HCT116 (cell line): ENCODE measurements around the gene ZNF800. TPM values are rescaled to one million over a fixed set of nuclear protein-coding genes. Genes with fewer than 3 reads are reported as not detected.

Experiments used
- ATAC-seq: fragments of 200-7000 bp; cut with Tn5 transposase; 2 replicates; pipeline ENCODE4 v1.9.1; 2020; ENCODE audit warnings: mild to moderate bottlenecking, moderate library complexity
- BruUV-seq: library from RNA; stranded (reverse); fragments of 400-500 nt; replicated peaks from 2 replicates; lab custom pipeline; 2021; lab: Mats Ljungman, UMichigan
- CTCF ChIA-PET: fragments of 300-600 bp; sonication (Branson Sonifier 250); formaldehyde crosslinking; loops from one replicate; lab custom pipeline; 2021; ENCODE audit warnings: antibody characterized with exemption; lab: Charles Lee
- POLR2A ChIA-PET: fragments of 300-600, 350-600 bp; sonication (Branson Sonifier 250); formaldehyde crosslinking; loops from one replicate; lab custom pipeline; 2021; ENCODE audit warnings: antibody characterized with exemption; lab: Charles Lee
- RAD21 ChIA-PET, 2 experiments: fragments of 300-600 bp; sonication (Branson Sonifier 250); formaldehyde crosslinking; loops; one replicate each; lab custom pipeline; 2023; ENCODE audit warnings: low total read pairs in 2 of 2; ENCODE audit not compliant: uncharacterized antibody in 2 of 2, unreplicated experiment in 2 of 2, low non-redundant PET in 1 of 2; lab: Charles Lee
- DNase-seq: peaks from one replicate; pipeline ENCODE4 v3.0.0-alpha.2; 2010; ENCODE audit warnings: low read depth, low spot score
- H2AFZ ChIP-seq: fragments of 200-600 bp; shearing (Covaris generic), sonication (generic); 2 replicates; pipeline ENCODE4 v1.6.1; 2017; ENCODE audit warnings: low read depth, mixed run types, mixed read lengths, antibody characterized with exemption, low read length; ENCODE audit not compliant: poor library complexity, severe bottlenecking
- H3K27ac ChIP-seq: 2 replicates; pipeline ENCODE4 v1.5.1; 2012; ENCODE audit warnings: low read depth, low read length
- H3K27me3 ChIP-seq: fragments of 200-600 bp; sonication (generic); 2 replicates; pipeline ENCODE4 v1.6.1; 2016; ENCODE audit warnings: mixed run types, low read length, mixed read lengths; ENCODE audit not compliant: insufficient read depth
- H3K36me3 ChIP-seq, 2 experiments: fragments of 200-500 bp in 1 of 2; fragments of 200-600 bp in 1 of 2; sonication (Bioruptor generic) in 1 of 2; sonication (generic) in 1 of 2; 2 replicates each; pipeline versions ENCODE4 v1.5.1 to v1.6.1; 2014 to 2016; ENCODE audit warnings: low read length in 2 of 2, inconsistent platforms in 1 of 2, mixed read lengths in 1 of 2, mixed run types in 1 of 2; ENCODE audit not compliant: insufficient read depth in 2 of 2, control insufficient read depth in 1 of 2
- H3K4me1 ChIP-seq, 2 experiments: fragments of 200-600 bp in 1 of 2; sonication (generic) in 1 of 2; 2 replicates each; pipeline versions ENCODE4 v1.5.1 to v1.6.1; 2012 to 2017; ENCODE audit warnings: low read length in 2 of 2, inconsistent platforms in 1 of 2, mild to moderate bottlenecking in 1 of 2, mixed read lengths in 1 of 2, mixed run types in 1 of 2, moderate library complexity in 1 of 2; ENCODE audit not compliant: insufficient read depth in 2 of 2, control insufficient read depth in 1 of 2
- H3K4me2 ChIP-seq: fragments of 200-600 bp; sonication (generic); 2 replicates; pipeline ENCODE4 v1.6.1; 2017; ENCODE audit warnings: mixed run types, low read length, mixed read lengths
- H3K4me3 ChIP-seq, 2 experiments: fragments of 200-600 bp in 1 of 2; sonication (generic) in 1 of 2; replicated peaks in 1 of 2; 2 replicates each; pipeline ENCODE4 v1.5.1; 2011 to 2016; ENCODE audit warnings: low read length in 2 of 2, control low read depth in 1 of 2, low read depth in 1 of 2, mild to moderate bottlenecking in 1 of 2, mixed read lengths in 1 of 2, mixed run types in 1 of 2
- H3K79me2 ChIP-seq: fragments of 200-600 bp; sonication (generic); 2 replicates; pipeline ENCODE4 v1.6.1; 2017; ENCODE audit warnings: mild to moderate bottlenecking, mixed run types, low read length, moderate library complexity, mixed read lengths; ENCODE audit not compliant: insufficient read depth
- H3K9ac ChIP-seq: fragments of 200-600 bp; sonication (generic); 2 replicates; pipeline ENCODE4 v1.6.1; 2016; ENCODE audit warnings: low read length, mixed read lengths
- H3K9me2 ChIP-seq: fragments of 200-600 bp; sonication (generic), shearing (Covaris generic); 2 replicates; pipeline ENCODE4 v1.6.1; 2017; ENCODE audit warnings: mixed run types, mild to moderate bottlenecking, moderate library complexity; ENCODE audit not compliant: insufficient read depth
- H3K9me3 ChIP-seq, 2 experiments: fragments of 200-500 bp in 1 of 2; fragments of 200-600 bp in 1 of 2; sonication (Bioruptor generic) in 1 of 2; sonication (generic) in 1 of 2; 2 replicates each; pipeline ENCODE4 v1.6.1; 2014 to 2017; ENCODE audit warnings: low read length in 2 of 2, mixed read lengths in 2 of 2, inconsistent platforms in 1 of 2, low read depth in 1 of 2, mild to moderate bottlenecking in 1 of 2, mixed run types in 1 of 2, moderate library complexity in 1 of 2; ENCODE audit not compliant: control insufficient read depth in 1 of 2, insufficient read depth in 1 of 2
- H4K20me1 ChIP-seq: fragments of 200-600 bp; sonication (generic), shearing (Covaris generic); 2 replicates; pipeline ENCODE4 v1.6.1; 2017; ENCODE audit warnings: mixed run types, mild to moderate bottlenecking, moderate library complexity; ENCODE audit not compliant: insufficient read depth
- CBX3 ChIP-seq: IDR thresholded peaks from 2 replicates; pipeline ENCODE4 v1.6.1; 2012; ENCODE audit warnings: low read depth
- EGR1 ChIP-seq: IDR thresholded peaks from 2 replicates; pipeline ENCODE4 v1.6.1; 2012; ENCODE audit warnings: low read depth
- ELF1 ChIP-seq: IDR thresholded peaks from 2 replicates; pipeline ENCODE4 v1.6.1; 2012; ENCODE audit warnings: low read depth, borderline replicate concordance
- EZH2 ChIP-seq: fragments of 200-600 bp; sonication (generic); IDR thresholded peaks from 2 replicates; pipeline ENCODE4 v1.6.1; 2017; ENCODE audit warnings: antibody characterized with exemption, mixed run types
- EZH2phosphoT487 ChIP-seq: fragments of 200-600 bp; IDR thresholded peaks from 2 replicates; pipeline ENCODE4 v1.6.1; 2018; ENCODE audit warnings: antibody characterized with exemption, borderline replicate concordance
- FOSL1 ChIP-seq: IDR thresholded peaks from 2 replicates; pipeline ENCODE4 v1.6.1; 2012; ENCODE audit warnings: low read depth
- JUND ChIP-seq: IDR thresholded peaks from 2 replicates; pipeline ENCODE4 v1.6.1; 2012
- POLR2A ChIP-seq: IDR thresholded peaks from 2 replicates; pipeline ENCODE4 v1.7.0; 2011; ENCODE audit warnings: borderline replicate concordance; ENCODE audit not compliant: insufficient read depth, insufficient read length; ENCODE audit errors: extremely low read depth
- POLR2AphosphoS5 ChIP-seq: IDR thresholded peaks from 2 replicates; pipeline ENCODE4 v1.6.1; 2011; ENCODE audit warnings: mild to moderate bottlenecking, low read depth, low read length, moderate library complexity
- RAD21 ChIP-seq: IDR thresholded peaks from 2 replicates; pipeline ENCODE4 v1.6.1; 2012; ENCODE audit warnings: low read depth, mild to moderate bottlenecking
- SIN3A ChIP-seq: IDR thresholded peaks from 2 replicates; pipeline ENCODE4 v1.6.1; 2012; ENCODE audit warnings: low read depth
- SP1 ChIP-seq: IDR thresholded peaks from 2 replicates; pipeline ENCODE4 v1.6.1; 2012; ENCODE audit warnings: low read depth
- SRF ChIP-seq: IDR thresholded peaks from 2 replicates; pipeline ENCODE4 v1.6.1; 2012; ENCODE audit warnings: low read depth
- TCF7L2 ChIP-seq: IDR thresholded peaks from 2 replicates; pipeline ENCODE4 v1.7.0; 2011; ENCODE audit warnings: borderline replicate concordance, inconsistent platforms; ENCODE audit not compliant: insufficient read depth, insufficient read length; ENCODE audit errors: extremely low read depth
- YY1 ChIP-seq: IDR thresholded peaks from 2 replicates; pipeline ENCODE4 v1.6.1; 2011; ENCODE audit warnings: low read length, low read depth, moderate library complexity, mild to moderate bottlenecking; ENCODE audit not compliant: insufficient replicate concordance; ENCODE audit errors: extremely low read depth
- intact Hi-C: fragments of 100-400 bp; cut with micrococcal nuclease; formaldehyde crosslinking; loops from 2 replicates; pipeline ENCODE4 v1.10.0; 2022
- total RNA-seq: library from RNA; stranded (reverse); gene quantifications from one replicate; pipeline ENCODE4 v1.2.1, GENCODE V29; 2021; ENCODE audit not compliant: unreplicated experiment
- TF ChIP-seq, protein P1 (sequence below): IDR thresholded peaks from 2 replicates; pipeline ENCODE4 v1.6.1; 2011; ENCODE audit warnings: mild to moderate bottlenecking, low read length, moderate library complexity; ENCODE audit not compliant: insufficient replicate concordance; ENCODE audit errors: extremely low read depth
- TF ChIP-seq, protein P2 (sequence below): IDR thresholded peaks from 2 replicates; pipeline ENCODE4 v1.6.1; 2012
- TF ChIP-seq, protein P3 (sequence below): IDR thresholded peaks from 2 replicates; pipeline ENCODE4 v1.6.1; 2012
- TF ChIP-seq, protein P4 (sequence below), 3 experiments: fragments of 200-600 bp in 1 of 3; sonication (generic) in 1 of 3; IDR thresholded peaks in 2 of 3; conservative IDR thresholded peaks in 1 of 3; 2 replicates each; pipeline ENCODE4 v1.5.1; 2012 to 2017; ENCODE audit warnings: low read depth in 2 of 3, low read length in 2 of 3, antibody characterized with exemption in 1 of 3, borderline replicate concordance in 1 of 3, control low read depth in 1 of 3, mild to moderate bottlenecking in 1 of 3, mixed read lengths in 1 of 3, mixed run types in 1 of 3, moderate library complexity in 1 of 3; ENCODE audit not compliant: insufficient read depth in 1 of 3

The ZNF800 gene
- total RNA-seq, 1 experiment from 2014 or later: 30.9 TPM

DNA sequence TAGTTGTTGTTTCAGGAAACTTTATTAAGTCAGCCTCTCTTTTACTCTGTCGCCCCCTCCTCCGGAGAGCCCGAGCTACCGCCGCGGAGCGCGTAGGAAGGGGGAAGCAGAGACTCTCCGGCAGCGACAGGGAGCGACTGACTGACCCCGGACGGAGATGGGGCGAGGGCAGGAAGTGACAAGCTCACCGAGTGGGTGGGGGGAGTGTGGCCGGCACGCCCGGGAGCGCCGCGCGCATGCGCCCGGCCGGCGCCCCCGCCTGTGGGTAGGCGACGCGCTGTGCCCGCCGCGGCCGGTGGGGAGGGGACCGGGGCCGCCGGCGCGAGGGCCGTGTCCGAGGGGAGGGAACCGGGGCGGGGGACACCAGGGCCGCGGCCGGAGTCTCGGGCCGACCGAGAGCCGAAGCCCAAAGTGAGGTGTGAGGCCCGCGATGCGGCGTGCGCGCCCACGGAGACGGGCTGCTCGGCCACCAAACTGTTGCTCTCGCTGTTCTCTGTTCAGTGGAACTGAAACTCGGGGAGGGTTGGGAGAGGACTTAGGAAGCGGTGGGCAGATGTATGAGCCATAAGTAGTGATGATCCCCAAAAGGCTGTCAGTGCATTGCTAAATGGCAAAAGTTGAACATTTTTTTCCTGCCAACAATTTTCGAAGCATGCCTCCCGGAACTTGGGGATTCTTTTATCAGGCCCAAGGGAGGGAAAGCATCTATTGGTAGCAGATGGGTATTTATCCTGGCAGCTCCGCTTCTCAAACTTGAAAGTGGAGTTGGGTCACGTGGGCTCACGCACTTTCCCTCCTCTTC, at the start of gene ZNF800 (continued):
- TF ChIP-seq, protein P1, sequence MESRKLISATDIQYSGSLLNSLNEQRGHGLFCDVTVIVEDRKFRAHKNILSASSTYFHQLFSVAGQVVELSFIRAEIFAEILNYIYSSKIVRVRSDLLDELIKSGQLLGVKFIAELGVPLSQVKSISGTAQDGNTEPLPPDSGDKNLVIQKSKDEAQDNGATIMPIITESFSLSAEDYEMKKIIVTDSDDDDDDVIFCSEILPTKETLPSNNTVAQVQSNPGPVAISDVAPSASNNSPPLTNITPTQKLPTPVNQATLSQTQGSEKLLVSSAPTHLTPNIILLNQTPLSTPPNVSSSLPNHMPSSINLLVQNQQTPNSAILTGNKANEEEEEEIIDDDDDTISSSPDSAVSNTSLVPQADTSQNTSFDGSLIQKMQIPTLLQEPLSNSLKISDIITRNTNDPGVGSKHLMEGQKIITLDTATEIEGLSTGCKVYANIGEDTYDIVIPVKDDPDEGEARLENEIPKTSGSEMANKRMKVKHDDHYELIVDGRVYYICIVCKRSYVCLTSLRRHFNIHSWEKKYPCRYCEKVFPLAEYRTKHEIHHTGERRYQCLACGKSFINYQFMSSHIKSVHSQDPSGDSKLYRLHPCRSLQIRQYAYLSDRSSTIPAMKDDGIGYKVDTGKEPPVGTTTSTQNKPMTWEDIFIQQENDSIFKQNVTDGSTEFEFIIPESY: peak; percentile 46

DNA sequence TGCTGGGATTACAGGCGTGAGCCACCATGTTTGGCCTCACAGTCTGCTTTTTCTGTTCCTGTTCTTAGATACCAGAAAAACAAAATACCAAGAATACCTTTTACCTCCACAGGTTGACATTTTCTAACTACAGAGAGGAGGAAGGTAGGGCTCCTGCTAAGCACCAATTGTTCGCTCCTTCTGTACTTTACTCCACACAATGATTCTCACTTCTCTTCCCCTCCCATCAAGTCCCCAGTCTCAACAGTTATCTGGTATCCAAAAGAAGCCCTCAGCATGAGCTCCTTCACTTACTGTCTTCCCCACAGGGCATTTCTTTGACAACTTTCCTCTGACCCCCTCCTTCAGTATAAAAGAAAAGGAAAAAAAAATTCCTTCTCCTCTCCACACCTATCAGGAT, 47.7 kb upstream of the ZNF800 start:
- BruUV-seq: no TSS peak
- no peaks in the 10 kb centered on the region for H3K79me2 ChIP-seq
- no peaks in the 10 kb centered on the region for H3K9me2 ChIP-seq
- H3K27me3 ChIP-seq: no peaks in the 10 kb centered on the region
- no peaks in the 10 kb centered on the region for H4K20me1 ChIP-seq
- TF ChIP-seq, protein P2, sequence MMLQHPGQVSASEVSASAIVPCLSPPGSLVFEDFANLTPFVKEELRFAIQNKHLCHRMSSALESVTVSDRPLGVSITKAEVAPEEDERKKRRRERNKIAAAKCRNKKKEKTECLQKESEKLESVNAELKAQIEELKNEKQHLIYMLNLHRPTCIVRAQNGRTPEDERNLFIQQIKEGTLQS: no peak
- TF ChIP-seq EZH2phosphoT487 (no peak), EZH2 (no peak), FOSL1 (no peak), POLR2A (no peak), SRF (no peak), RAD21 (no peak), CBX3 (no peak), YY1 (no peak), SP1 (no peak), ELF1 (no peak), SIN3A (no peak), EGR1 (no peak), POLR2AphosphoS5 (no peak), JUND (no peak), TCF7L2 (no peak)
- TF ChIP-seq, protein P3, sequence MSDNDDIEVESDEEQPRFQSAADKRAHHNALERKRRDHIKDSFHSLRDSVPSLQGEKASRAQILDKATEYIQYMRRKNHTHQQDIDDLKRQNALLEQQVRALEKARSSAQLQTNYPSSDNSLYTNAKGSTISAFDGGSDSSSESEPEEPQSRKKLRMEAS: no peak
- TF ChIP-seq, protein P4, sequence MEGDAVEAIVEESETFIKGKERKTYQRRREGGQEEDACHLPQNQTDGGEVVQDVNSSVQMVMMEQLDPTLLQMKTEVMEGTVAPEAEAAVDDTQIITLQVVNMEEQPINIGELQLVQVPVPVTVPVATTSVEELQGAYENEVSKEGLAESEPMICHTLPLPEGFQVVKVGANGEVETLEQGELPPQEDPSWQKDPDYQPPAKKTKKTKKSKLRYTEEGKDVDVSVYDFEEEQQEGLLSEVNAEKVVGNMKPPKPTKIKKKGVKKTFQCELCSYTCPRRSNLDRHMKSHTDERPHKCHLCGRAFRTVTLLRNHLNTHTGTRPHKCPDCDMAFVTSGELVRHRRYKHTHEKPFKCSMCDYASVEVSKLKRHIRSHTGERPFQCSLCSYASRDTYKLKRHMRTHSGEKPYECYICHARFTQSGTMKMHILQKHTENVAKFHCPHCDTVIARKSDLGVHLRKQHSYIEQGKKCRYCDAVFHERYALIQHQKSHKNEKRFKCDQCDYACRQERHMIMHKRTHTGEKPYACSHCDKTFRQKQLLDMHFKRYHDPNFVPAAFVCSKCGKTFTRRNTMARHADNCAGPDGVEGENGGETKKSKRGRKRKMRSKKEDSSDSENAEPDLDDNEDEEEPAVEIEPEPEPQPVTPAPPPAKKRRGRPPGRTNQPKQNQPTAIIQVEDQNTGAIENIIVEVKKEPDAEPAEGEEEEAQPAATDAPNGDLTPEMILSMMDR (IDR thresholded peaks at IDR 0.05 in 2 of 3, conservative IDR thresholded peaks at IDR 0.05 in 1 of 3; ENCODE audit: borderline replicate concordance in 1 of 3, insufficient read depth in 1 of 3, low read depth in 2 of 3, low read length in 2 of 3): no peak
- RAD21 ChIA-PET: no interaction called here
- no peak overlapping the region for H3K4me3 ChIP-seq
- H2AFZ ChIP-seq: no peak overlapping the region
- H3K4me2 ChIP-seq: no peak overlapping the region
- CTCF ChIA-PET: no interaction called here
- H3K9me3 ChIP-seq: no peaks in the 10 kb centered on the region
- H3K9ac ChIP-seq: no peak overlapping the region
- no peak for ATAC-seq
- H3K27ac ChIP-seq: no peak overlapping the region
- no peak for DNase-seq
- POLR2A ChIA-PET: no interaction called here
- peaks cover 0 to 12% of the 10 kb centered on the region in 2 experiments; a peak in 2 of 4 replicates for H3K4me1 ChIP-seq
- no peaks in the 10 kb centered on the region for H3K36me3 ChIP-seq
- intact Hi-C loops: no loop called here
